ENCODE results near the gene SLC2A13. TPM values are rescaled to one million over a fixed set of nuclear protein-coding genes. Genes with fewer than 3 reads are reported as not detected.

The SLC2A13 gene
- total RNA-seq, 1 donor from 2014 or later: 15.8 TPM

- H3K4me3 Mint-ChIP-seq (ENCODE audit: unreplicated experiment): no peak overlapping the region
- no peaks in the 10 kb centered on the region for H3K9me3 Mint-ChIP-seq (ENCODE audit: unreplicated experiment)
- H3K27me3 Mint-ChIP-seq (ENCODE audit: unreplicated experiment): no peaks in the 10 kb centered on the region
- peaks cover 4% of the 10 kb centered on the region for H3K36me3 Mint-ChIP-seq (ENCODE audit: low read depth, unreplicated experiment)
- TF ChIP-seq, protein P1, sequence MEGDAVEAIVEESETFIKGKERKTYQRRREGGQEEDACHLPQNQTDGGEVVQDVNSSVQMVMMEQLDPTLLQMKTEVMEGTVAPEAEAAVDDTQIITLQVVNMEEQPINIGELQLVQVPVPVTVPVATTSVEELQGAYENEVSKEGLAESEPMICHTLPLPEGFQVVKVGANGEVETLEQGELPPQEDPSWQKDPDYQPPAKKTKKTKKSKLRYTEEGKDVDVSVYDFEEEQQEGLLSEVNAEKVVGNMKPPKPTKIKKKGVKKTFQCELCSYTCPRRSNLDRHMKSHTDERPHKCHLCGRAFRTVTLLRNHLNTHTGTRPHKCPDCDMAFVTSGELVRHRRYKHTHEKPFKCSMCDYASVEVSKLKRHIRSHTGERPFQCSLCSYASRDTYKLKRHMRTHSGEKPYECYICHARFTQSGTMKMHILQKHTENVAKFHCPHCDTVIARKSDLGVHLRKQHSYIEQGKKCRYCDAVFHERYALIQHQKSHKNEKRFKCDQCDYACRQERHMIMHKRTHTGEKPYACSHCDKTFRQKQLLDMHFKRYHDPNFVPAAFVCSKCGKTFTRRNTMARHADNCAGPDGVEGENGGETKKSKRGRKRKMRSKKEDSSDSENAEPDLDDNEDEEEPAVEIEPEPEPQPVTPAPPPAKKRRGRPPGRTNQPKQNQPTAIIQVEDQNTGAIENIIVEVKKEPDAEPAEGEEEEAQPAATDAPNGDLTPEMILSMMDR (IDR thresholded peaks at IDR 0.05; ENCODE audit: unreplicated experiment): no peak
- no peak overlapping the region for H3K27ac Mint-ChIP-seq (ENCODE audit: unreplicated experiment)
- no peak for DNase-seq (ENCODE audit: low spot score)
- H3K4me1 Mint-ChIP-seq (ENCODE audit: unreplicated experiment): no peaks in the 10 kb centered on the region
Observed at GRCh38 chr12:39780411-39780912, 325.4 kb downstream of the SLC2A13 start.

- no peak for DNase-seq (ENCODE audit: low spot score)
- no peak overlapping the region for H3K4me3 Mint-ChIP-seq (ENCODE audit: unreplicated experiment)
- H3K27me3 Mint-ChIP-seq (ENCODE audit: unreplicated experiment): no peaks in the 10 kb centered on the region
- peaks cover 4% of the 10 kb centered on the region for H3K36me3 Mint-ChIP-seq (ENCODE audit: low read depth, unreplicated experiment)
- TF ChIP-seq, protein P1 (IDR thresholded peaks at IDR 0.05; ENCODE audit: unreplicated experiment): no peak
- no peaks in the 10 kb centered on the region for H3K9me3 Mint-ChIP-seq (ENCODE audit: unreplicated experiment)
- no peaks in the 10 kb centered on the region for H3K4me1 Mint-ChIP-seq (ENCODE audit: unreplicated experiment)
- no peak overlapping the region for H3K27ac Mint-ChIP-seq (ENCODE audit: unreplicated experiment)
Observed at GRCh38 chr12:39779768-39780340, 326.0 kb downstream of the SLC2A13 start.

GRCh38 chr12:39777465-39777864 lies 328.4 kb downstream of the SLC2A13 start:
- H3K36me3 Mint-ChIP-seq (ENCODE audit: low read depth, unreplicated experiment): no peaks in the 10 kb centered on the region
- H3K27ac Mint-ChIP-seq (ENCODE audit: unreplicated experiment): no peak overlapping the region
- H3K4me3 Mint-ChIP-seq (ENCODE audit: unreplicated experiment): no peak overlapping the region
- no peak for DNase-seq (ENCODE audit: low spot score)
- TF ChIP-seq, protein P1 (IDR thresholded peaks at IDR 0.05; ENCODE audit: unreplicated experiment): no peak
- H3K9me3 Mint-ChIP-seq (ENCODE audit: unreplicated experiment): no peaks in the 10 kb centered on the region
- H3K27me3 Mint-ChIP-seq (ENCODE audit: unreplicated experiment): no peaks in the 10 kb centered on the region
- no peaks in the 10 kb centered on the region for H3K4me1 Mint-ChIP-seq (ENCODE audit: unreplicated experiment)

DNA sequence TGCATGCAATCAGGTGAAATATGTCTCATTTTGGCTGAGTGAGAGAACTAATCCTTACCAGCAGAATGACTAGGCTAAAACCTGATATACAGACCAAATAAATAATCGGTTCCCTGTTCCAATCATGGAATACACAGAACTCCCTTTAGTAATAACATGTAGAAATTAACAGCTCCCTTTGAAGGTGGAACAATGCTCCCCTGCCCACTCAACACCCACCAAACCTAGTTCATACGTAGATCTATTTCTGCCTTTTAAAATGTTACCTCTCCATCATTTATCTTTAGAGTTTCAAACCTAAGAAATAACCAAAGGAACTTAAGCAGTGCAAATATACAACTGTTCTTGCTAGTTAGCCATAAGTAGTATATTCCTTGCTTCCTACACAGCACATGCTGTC lies 332.6 kb downstream of the SLC2A13 start:
- TF ChIP-seq, protein P1 (IDR thresholded peaks at IDR 0.05; ENCODE audit: unreplicated experiment): no peak
- Mint-ChIP-seq H3K4me1 (ENCODE audit: unreplicated experiment) (no peaks in the 10 kb centered on the region), H3K27ac (ENCODE audit: unreplicated experiment) (no peak overlapping the region), H3K9me3 (ENCODE audit: unreplicated experiment) (no peaks in the 10 kb centered on the region), H3K36me3 (ENCODE audit: low read depth, unreplicated experiment) (no peaks in the 10 kb centered on the region), H3K4me3 (ENCODE audit: unreplicated experiment) (no peak overlapping the region), H3K27me3 (ENCODE audit: unreplicated experiment) (peaks cover 2% of the 10 kb centered on the region)
- no peak for DNase-seq (ENCODE audit: low spot score)

DNA sequence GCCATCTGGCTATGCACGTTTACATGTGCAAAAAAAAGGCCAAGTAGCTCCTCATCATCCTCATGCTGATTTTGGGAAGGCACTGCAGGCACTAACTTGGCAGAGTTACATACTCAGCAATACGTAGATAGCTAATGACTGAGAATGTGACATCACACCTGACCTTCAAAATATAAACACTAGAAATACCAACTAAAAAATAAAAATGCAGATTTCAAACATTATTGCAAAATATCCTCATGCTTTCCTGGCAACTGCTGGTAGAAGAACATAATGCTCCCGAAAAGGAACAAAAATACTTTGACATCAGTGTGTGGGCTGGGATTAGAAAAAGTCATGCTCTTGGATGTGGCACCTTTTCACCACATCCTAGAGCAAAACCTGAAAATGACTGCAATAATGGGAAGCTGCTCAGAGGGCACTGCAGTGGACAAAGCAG lies 333.0 kb downstream of the SLC2A13 start:
- H3K27me3 Mint-ChIP-seq (ENCODE audit: unreplicated experiment): peaks cover 2% of the 10 kb centered on the region
- H3K4me3 Mint-ChIP-seq (ENCODE audit: unreplicated experiment): no peak overlapping the region
- H3K4me1 Mint-ChIP-seq (ENCODE audit: unreplicated experiment): no peaks in the 10 kb centered on the region
- no peak overlapping the region for H3K27ac Mint-ChIP-seq (ENCODE audit: unreplicated experiment)
- H3K9me3 Mint-ChIP-seq (ENCODE audit: unreplicated experiment): no peaks in the 10 kb centered on the region
- TF ChIP-seq, protein P1 (IDR thresholded peaks at IDR 0.05; ENCODE audit: unreplicated experiment): no peak
- H3K36me3 Mint-ChIP-seq (ENCODE audit: low read depth, unreplicated experiment): no peaks in the 10 kb centered on the region
- no peak for DNase-seq (ENCODE audit: low spot score)

Data from endothelial cell (in vitro differentiated cells).